Ascending aorta (tissue), 2 donors: ENCODE measurements around the gene ZC3H12A. TPM values are rescaled to one million over a fixed set of nuclear protein-coding genes. Genes with fewer than 3 reads are reported as not detected.
A peak's percentile ranks its signal among the peaks of the same experiment; 100 is the strongest.

Experiments
- DNase-seq, 2 donors: peaks; one replicate each; pipeline ENCODE4 v3.0.0-alpha.2; 2019; ENCODE audit warnings: low spot score in 2 of 2
- H3K27ac ChIP-seq, 2 donors: fragments of 200-600 bp; sonication (generic); one replicate each; pipeline ENCODE4 v1.5.1; 2016 to 2017; ENCODE audit warnings: mild to moderate bottlenecking in 1 of 2
- H3K27me3 ChIP-seq: fragments of 200-600 bp; sonication (generic); one replicate; pipeline ENCODE4 v1.5.1; 2017
- H3K36me3 ChIP-seq, 2 donors: fragments of 200-600 bp; sonication (generic); one replicate each; pipeline ENCODE4 v1.5.1; 2016
- H3K4me1 ChIP-seq, 2 donors: fragments of 200-600 bp; sonication (generic); one replicate each; pipeline ENCODE4 v1.5.1; 2016 to 2017; ENCODE audit warnings: mild to moderate bottlenecking in 1 of 2
- H3K4me3 ChIP-seq, 2 donors: fragments of 200-600 bp; sonication (generic); one replicate each; pipeline ENCODE4 v1.5.1; 2016 to 2017; ENCODE audit warnings: mild to moderate bottlenecking in 1 of 2
- H3K9me3 ChIP-seq, 2 donors: fragments of 200-600 bp; sonication (generic); one replicate each; pipeline ENCODE4 v1.5.1; 2016
- CTCF ChIP-seq, 3 experiments: fragments of 200-600 bp in 2 of 3; fragments of 450-650 bp in 1 of 3; sonication (generic) in 2 of 3; IDR thresholded peaks; one replicate each; pipeline ENCODE4 v1.5.1; 2016 to 2019; ENCODE audit warnings: antibody characterized with exemption in 3 of 3, mild to moderate bottlenecking in 1 of 3, moderate library complexity in 1 of 3
- intact Hi-C: fragments of 100-400 bp; cut with DNase I; formaldehyde crosslinking; loops from one replicate; pipeline ENCODE4 v1.15.1; 2023
- total RNA-seq: library from RNA; depleted of rRNA; stranded (reverse); fragments of >200 nt; gene quantifications from one replicate; pipeline ENCODE4 v1.1.0, GENCODE V29; 2016

Gene ZC3H12A
- total RNA-seq: 12.8 TPM

GRCh38 chr1:37474046-37474696, at the start of gene ZC3H12A:
Gene ZC3H12A, plus strand, starts transcription at chr1:37474580. Its CDS starts 917 bp downstream, at chr1:37475497.
- Histone ChIP-seq H3K4me1 (peaks cover 41 to 69% of the 10 kb centered on the region in 2 donors), H3K9me3 (no peaks in the 10 kb centered on the region)

GRCh38 chr1:37425221-37425620, 49.2 kb upstream of the ZC3H12A start:
- intact Hi-C loops: no loop called here
- DNase-seq: no peak
- H3K27ac ChIP-seq: no peak overlapping the region
- TF ChIP-seq CTCF (IDR thresholded peaks at IDR 0.05): no peak
- no peaks in the 10 kb centered on the region for H3K36me3 ChIP-seq
- no peaks in the 10 kb centered on the region for H3K27me3 ChIP-seq
- H3K9me3 ChIP-seq: no peaks in the 10 kb centered on the region
- no peak overlapping the region for H3K4me3 ChIP-seq
- H3K4me1 ChIP-seq: no peaks in the 10 kb centered on the region

More at GRCh38 chr1:37474046-37474696, at the start of gene ZC3H12A:
- Histone ChIP-seq H3K4me3 (peak within 1 kb of the TSS; percentile 81 to 95), H3K27me3 (no peaks in the 10 kb centered on the region), H3K27ac (peak within 1 kb of the TSS; percentile 99), H3K36me3 (peaks cover 6 to 11% of the 10 kb centered on the region in 2 donors)
- intact Hi-C loops: loop anchor here (5.0 to 10.0 kb wide), 5 partner anchors 83 to 1089 kb away; partner anchors contain the start of genes CDCA8, DNALI1, GNL2 and SF3A3
- peak; percentile 78 to 96 for DNase-seq
- TF ChIP-seq CTCF (IDR thresholded peaks at IDR 0.05): no peak

- DNase-seq: no peak
- Histone ChIP-seq H3K36me3 (no peaks in the 10 kb centered on the region), H3K9me3 (no peaks in the 10 kb centered on the region), H3K4me1 (no peaks in the 10 kb centered on the region), H3K27me3 (no peaks in the 10 kb centered on the region), H3K4me3 (no peak overlapping the region), H3K27ac (no peak overlapping the region)
- intact Hi-C loops: no loop called here
- no peak for TF ChIP-seq CTCF (IDR thresholded peaks at IDR 0.05)
Observed at GRCh38 chr1:37429029-37429428, 45.4 kb upstream of the ZC3H12A start.

- H3K9me3 ChIP-seq: no peaks in the 10 kb centered on the region
- no peak for TF ChIP-seq CTCF (IDR thresholded peaks at IDR 0.05)
- no peaks in the 10 kb centered on the region for H3K4me1 ChIP-seq
- no peak for DNase-seq
- H3K36me3 ChIP-seq: no peaks in the 10 kb centered on the region
- no peak overlapping the region for H3K27ac ChIP-seq
- no peak overlapping the region for H3K4me3 ChIP-seq
- no peaks in the 10 kb centered on the region for H3K27me3 ChIP-seq
- intact Hi-C loops: loop anchor here (5.0 kb wide), 1 partner anchor 728 kb away; no protein-coding TSS in a partner anchor
Observed at GRCh38 chr1:37430103-37430985, 44.0 kb upstream of the ZC3H12A start.

GRCh38 chr1:37432716-37433115, 41.7 kb upstream of the ZC3H12A start:
- Histone ChIP-seq H3K4me3 (no peak overlapping the region), H3K4me1 (no peaks in the 10 kb centered on the region), H3K27ac (no peak overlapping the region), H3K9me3 (no peaks in the 10 kb centered on the region), H3K27me3 (no peaks in the 10 kb centered on the region), H3K36me3 (no peaks in the 10 kb centered on the region)
- no peak for DNase-seq
- intact Hi-C loops: loop anchor here (5.0 kb wide), 1 partner anchor 730 kb away; no protein-coding TSS in a partner anchor
- no peak for TF ChIP-seq CTCF (IDR thresholded peaks at IDR 0.05)
